Calu3 (cell line): ENCODE data around the gene FAHD1. TPM values are rescaled to one million over a fixed set of nuclear protein-coding genes. Genes with fewer than 3 reads are reported as not detected.

Experiments used
- BruUV-seq: library from RNA; stranded (reverse); fragments of 400-500 nt; replicated peaks from 2 replicates; lab custom pipeline; 2021; lab: Mats Ljungman, UMichigan
- CTCF ChIA-PET: fragments of 300-600 bp; sonication (Branson Sonifier 250); formaldehyde crosslinking; loops from one replicate; lab custom pipeline; 2022; ENCODE audit warnings: antibody characterized with exemption; lab: Charles Lee
- DNase-seq: peaks from one replicate; pipeline ENCODE4 v3.0.0; 2022
- H3K27ac Mint-ChIP-seq: one replicate; pipeline ENCODE4 v1.8.0; 2022; ENCODE audit warnings: mixed read lengths; ENCODE audit not compliant: unreplicated experiment
- H3K27me3 Mint-ChIP-seq: one replicate; pipeline ENCODE4 v1.8.0; 2022; ENCODE audit warnings: mixed read lengths; ENCODE audit not compliant: unreplicated experiment
- H3K36me3 Mint-ChIP-seq: one replicate; pipeline ENCODE4 v1.8.0; 2022; ENCODE audit warnings: mild to moderate bottlenecking, moderate library complexity, mixed read lengths; ENCODE audit not compliant: insufficient read depth, unreplicated experiment
- H3K4me1 Mint-ChIP-seq: one replicate; pipeline ENCODE4 v1.8.0; 2022; ENCODE audit warnings: mild to moderate bottlenecking, low read depth, mixed read lengths; ENCODE audit not compliant: unreplicated experiment
- H3K4me3 Mint-ChIP-seq: one replicate; pipeline ENCODE4 v1.8.0; 2022; ENCODE audit warnings: mild to moderate bottlenecking, low read depth, moderate library complexity, mixed read lengths; ENCODE audit not compliant: unreplicated experiment
- H3K9me3 Mint-ChIP-seq: one replicate; pipeline ENCODE4 v1.8.0; 2022; ENCODE audit warnings: low read depth, mixed read lengths; ENCODE audit not compliant: unreplicated experiment
- CTCF ChIP-seq: fragments of 200-600 bp; IDR thresholded peaks from one replicate; pipeline ENCODE4 v1.8.0; 2022; ENCODE audit warnings: antibody characterized with exemption; ENCODE audit not compliant: unreplicated experiment
- intact Hi-C: fragments of 100-400 bp; cut with micrococcal nuclease; formaldehyde crosslinking; loops from one replicate; pipeline ENCODE4 v1.10.0; 2022; ENCODE audit not compliant: unreplicated experiment
- total RNA-seq: library from RNA; stranded (reverse); gene quantifications from 2 replicates; pipeline ENCODE4 v1.2.3, GENCODE V29; 2022

The FAHD1 gene
- total RNA-seq, 1 experiment from 2014 or later = 33.1 TPM

GRCh38 chr16:1865902-1866690, 39.1 kb downstream of the FAHD1 start:
- no TSS peak for BruUV-seq
- intact Hi-C loops = no loop called here
- Mint-ChIP-seq H3K4me1 (peaks cover 12% of the 10 kb centered on the region), H3K36me3 (no peaks in the 10 kb centered on the region), H3K9me3 (no peaks in the 10 kb centered on the region), H3K27me3 (peaks cover 14% of the 10 kb centered on the region), H3K27ac (no peak overlapping the region), H3K4me3 (no peak overlapping the region)
- CTCF ChIA-PET = interaction anchor here (0.5 to 1.0 kb wide), 3 partner anchors 42 to 527 kb away, joined by 3 to 4 read pairs (median 4); no protein-coding TSS in a partner anchor
- no peak for DNase-seq
- no peak for TF ChIP-seq CTCF

GRCh38 chr16:1870365-1871082, 43.5 kb downstream of the FAHD1 start:
- no peak for DNase-seq
- no TSS peak for BruUV-seq
- TF ChIP-seq CTCF = no peak
- H3K4me3 Mint-ChIP-seq = no peak overlapping the region
- peaks cover 10% of the 10 kb centered on the region for H3K27me3 Mint-ChIP-seq
- no peaks in the 10 kb centered on the region for H3K36me3 Mint-ChIP-seq
- intact Hi-C loops = no loop called here
- peaks cover 13% of the 10 kb centered on the region for H3K4me1 Mint-ChIP-seq
- peak overlapping the region; percentile 18 for H3K27ac Mint-ChIP-seq
- CTCF ChIA-PET = interaction anchor here (0.6 to 1.1 kb wide), 2 partner anchors 61 to 882 kb away, joined by 3 to 4 read pairs; partner anchors contain the start of gene SRRM2
- peaks cover 2% of the 10 kb centered on the region for H3K9me3 Mint-ChIP-seq

- peaks cover 2% of the 10 kb centered on the region for H3K9me3 Mint-ChIP-seq
Measured at GRCh38 chr16:1871974-1872635, 45.1 kb downstream of the FAHD1 start, which contains the start of gene MEIOB. MEIOB (minus strand) TSS chr16:1872164; CDS start chr16:1868175, 3,989 bp downstream.

More at GRCh38 chr16:1871974-1872635, 45.1 kb downstream of the FAHD1 start, which contains the start of gene MEIOB:
- Mint-ChIP-seq H3K27ac (peak within 1 kb of the TSS; percentile 18), H3K4me1 (peaks cover 13% of the 10 kb centered on the region), H3K4me3 (no peak within 1 kb of the TSS), H3K27me3 (peaks cover 21% of the 10 kb centered on the region), H3K36me3 (no peaks in the 10 kb centered on the region)
- no peak for TF ChIP-seq CTCF
- no TSS peak for BruUV-seq
- CTCF ChIA-PET = interaction anchor here (0.7 kb wide), 1 partner anchor 1215 kb away, joined by 3 read pairs; no protein-coding TSS in a partner anchor
- DNase-seq = no peak
- intact Hi-C loops = no loop called here
